ENCODE measurements around the gene GRID1. TPM values are rescaled to one million over a fixed set of nuclear protein-coding genes. Genes with fewer than 3 reads are reported as not detected.
"Not testable (repeated sequence)": the region's sequence is repeated elsewhere in the genome, so short reads cannot be mapped to it uniquely, and the experiment has no call there.

Gene GRID1
- total and polyA plus RNA-seq, 7 experiments from 2014 or later = not detected

- POLR2A ChIA-PET = no interaction called here
- Mint-ChIP-seq H3K27ac (no peak overlapping the region), H3K36me3 (peaks cover 0 to 9% (median 0%) of the 10 kb centered on the region in 5 donors), H3K27me3 (peaks cover 0 to 47% (median 15%) of the 10 kb centered on the region in 5 donors), H3K4me1 (no peaks in the 10 kb centered on the region), H3K9me3 (peaks cover 2 to 16% (median 10%) of the 10 kb centered on the region in 11 donors), H3K4me3 (no peak overlapping the region)
- CTCF ChIA-PET = no interaction called here
- Histone ChIP-seq H3K27me3 (ENCODE audit: control insufficient read depth in 2 of 2, insufficient read depth in 2 of 2, low read length in 2 of 2) (no peaks in the 10 kb centered on the region), H3K9me3 (ENCODE audit: control insufficient read depth in 2 of 3, low read length in 3 of 3) (no peaks in the 10 kb centered on the region), H3K4me3 (ENCODE audit: low read length) (no peak overlapping the region), H3K36me3 (ENCODE audit: control insufficient read depth in 2 of 3, insufficient read depth in 3 of 3, low read length in 3 of 3) (no peaks in the 10 kb centered on the region), H3K4me1 (ENCODE audit: control insufficient read depth in 2 of 2, insufficient read depth in 2 of 2, low read length in 2 of 2) (no peaks in the 10 kb centered on the region), H3K27ac (ENCODE audit: low read depth, low read length) (no peak overlapping the region)
- DNase-seq (no peak), ATAC-seq (no peak)
- intact Hi-C loops (cut with micrococcal nuclease) = no loop called here
These were observed 407.4 kb downstream of the GRID1 start for GRCh38 chr10:85959239-85959638.

GRCh38 chr10:85950921-85951320 lies 415.7 kb downstream of the GRID1 start:
- no peak overlapping the region for H3K4me3 Mint-ChIP-seq
- H3K27me3 ChIP-seq (ENCODE audit: control insufficient read depth in 2 of 2, insufficient read depth in 2 of 2, low read length in 2 of 2) = no peaks in the 10 kb centered on the region
- H3K36me3 ChIP-seq (ENCODE audit: control insufficient read depth in 2 of 3, insufficient read depth in 3 of 3, low read length in 3 of 3) = no peaks in the 10 kb centered on the region
- no peak for DNase-seq
- peaks cover 3 to 20% (median 6%) of the 10 kb centered on the region in 5 donors for H3K27me3 Mint-ChIP-seq
- no peak overlapping the region for H3K27ac Mint-ChIP-seq
- no peak for ATAC-seq
- H3K9me3 ChIP-seq (ENCODE audit: control insufficient read depth in 2 of 3, low read length in 3 of 3) = no peaks in the 10 kb centered on the region
- intact Hi-C loops (cut with micrococcal nuclease) = no loop called here
- H3K9me3 Mint-ChIP-seq = peaks cover 0 to 4% (median 0%) of the 10 kb centered on the region in 11 donors
- CTCF ChIA-PET = no interaction called here
- no peak overlapping the region for H3K4me3 ChIP-seq (ENCODE audit: low read length)
- no peaks in the 10 kb centered on the region for H3K4me1 ChIP-seq (ENCODE audit: control insufficient read depth in 2 of 2, insufficient read depth in 2 of 2, low read length in 2 of 2)
- H3K36me3 Mint-ChIP-seq = no peaks in the 10 kb centered on the region
- no peak overlapping the region for H3K27ac ChIP-seq (ENCODE audit: low read depth, low read length)
- H3K4me1 Mint-ChIP-seq = no peaks in the 10 kb centered on the region
- POLR2A ChIA-PET = no interaction called here

GRCh38 chr10:85946713-85947326 lies 419.8 kb downstream of the GRID1 start:
- no peaks in the 10 kb centered on the region for H3K9me3 Mint-ChIP-seq
- ChIA-PET CTCF (no interaction called here), POLR2A (no interaction called here)
- H3K4me1 Mint-ChIP-seq = no peaks in the 10 kb centered on the region
- H3K27ac ChIP-seq (ENCODE audit: low read depth, low read length) = no peak overlapping the region
- no peaks in the 10 kb centered on the region for H3K27me3 ChIP-seq (ENCODE audit: control insufficient read depth in 2 of 2, insufficient read depth in 2 of 2, low read length in 2 of 2)
- no peaks in the 10 kb centered on the region for H3K4me1 ChIP-seq (ENCODE audit: control insufficient read depth in 2 of 2, insufficient read depth in 2 of 2, low read length in 2 of 2)
- intact Hi-C loops (cut with micrococcal nuclease) = no loop called here
- peak; percentile 36 for ATAC-seq
- no peaks in the 10 kb centered on the region for H3K9me3 ChIP-seq (ENCODE audit: control insufficient read depth in 2 of 3, low read length in 3 of 3)
- peaks cover 7 to 42% (median 17%) of the 10 kb centered on the region in 5 donors for H3K27me3 Mint-ChIP-seq
- H3K4me3 ChIP-seq (ENCODE audit: low read length) = no peak overlapping the region
- no peaks in the 10 kb centered on the region for H3K36me3 ChIP-seq (ENCODE audit: control insufficient read depth in 2 of 3, insufficient read depth in 3 of 3, low read length in 3 of 3)
- H3K4me3 Mint-ChIP-seq = no peak overlapping the region
- no peak overlapping the region for H3K27ac Mint-ChIP-seq
- no peaks in the 10 kb centered on the region for H3K36me3 Mint-ChIP-seq
- DNase-seq = no peak

GRCh38 chr10:85936161-85936560 lies 430.4 kb downstream of the GRID1 start:
- ATAC-seq (no peak), DNase-seq (no peak)
- Histone ChIP-seq H3K4me3 (ENCODE audit: low read length) (no peak overlapping the region), H3K36me3 (ENCODE audit: control insufficient read depth in 2 of 3, insufficient read depth in 3 of 3, low read length in 3 of 3) (no peaks in the 10 kb centered on the region), H3K4me1 (ENCODE audit: control insufficient read depth in 2 of 2, insufficient read depth in 2 of 2, low read length in 2 of 2) (no peaks in the 10 kb centered on the region), H3K27ac (ENCODE audit: low read depth, low read length) (no peak overlapping the region), H3K27me3 (ENCODE audit: control insufficient read depth in 2 of 2, insufficient read depth in 2 of 2, low read length in 2 of 2) (no peaks in the 10 kb centered on the region), H3K9me3 (ENCODE audit: control insufficient read depth in 2 of 3, low read length in 3 of 3) (no peaks in the 10 kb centered on the region)
- ChIA-PET CTCF (no interaction called here), POLR2A (no interaction called here)
- Mint-ChIP-seq H3K4me1 (no peaks in the 10 kb centered on the region), H3K4me3 (no peak overlapping the region), H3K27me3 (peaks cover 0 to 14% (median 8%) of the 10 kb centered on the region in 5 donors), H3K9me3 (peaks cover 0 to 4% (median 0%) of the 10 kb centered on the region in 11 donors), H3K36me3 (no peaks in the 10 kb centered on the region), H3K27ac (no peak overlapping the region)
- intact Hi-C loops (cut with micrococcal nuclease) = no loop called here

DNA sequence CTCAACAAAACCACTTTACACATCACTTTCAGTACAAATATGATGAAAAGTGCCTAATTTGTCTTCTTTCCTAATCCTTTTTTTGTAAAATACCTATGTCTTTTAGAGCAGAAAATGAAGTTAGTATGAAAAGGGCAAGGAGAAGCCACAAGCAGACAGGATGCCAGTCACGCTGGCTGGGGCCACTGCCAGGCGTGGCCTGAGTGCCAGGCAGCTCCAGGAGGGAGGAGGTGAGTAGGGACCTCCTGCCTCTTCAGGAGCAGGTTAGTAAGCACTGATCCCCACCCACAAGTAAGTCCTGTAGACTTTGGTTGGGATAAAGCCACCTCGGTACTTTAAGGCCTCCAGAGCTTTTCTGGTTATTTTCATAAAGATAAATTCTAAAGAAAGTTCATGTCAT lies 432.0 kb downstream of the GRID1 start:
- no peak overlapping the region for H3K27ac Mint-ChIP-seq
- no peak overlapping the region for H3K4me3 Mint-ChIP-seq
- peaks cover 0 to 4% (median 0%) of the 10 kb centered on the region in 11 donors for H3K9me3 Mint-ChIP-seq
- H3K27ac ChIP-seq (ENCODE audit: low read depth, low read length) = no peak overlapping the region
- H3K36me3 Mint-ChIP-seq = no peaks in the 10 kb centered on the region
- H3K27me3 Mint-ChIP-seq = peaks cover 0 to 14% (median 8%) of the 10 kb centered on the region in 5 donors
- H3K4me3 ChIP-seq (ENCODE audit: low read length) = no peak overlapping the region
- POLR2A ChIA-PET = no interaction called here
- no peak for ATAC-seq
- no peak for DNase-seq
- no peaks in the 10 kb centered on the region for H3K4me1 Mint-ChIP-seq
- no peaks in the 10 kb centered on the region for H3K36me3 ChIP-seq (ENCODE audit: control insufficient read depth in 2 of 3, insufficient read depth in 3 of 3, low read length in 3 of 3)
- no peaks in the 10 kb centered on the region for H3K4me1 ChIP-seq (ENCODE audit: control insufficient read depth in 2 of 2, insufficient read depth in 2 of 2, low read length in 2 of 2)
- H3K27me3 ChIP-seq (ENCODE audit: control insufficient read depth in 2 of 2, insufficient read depth in 2 of 2, low read length in 2 of 2) = no peaks in the 10 kb centered on the region
- intact Hi-C loops (cut with micrococcal nuclease) = no loop called here
- CTCF ChIA-PET = no interaction called here
- no peaks in the 10 kb centered on the region for H3K9me3 ChIP-seq (ENCODE audit: control insufficient read depth in 2 of 3, low read length in 3 of 3)

GRCh38 chr10:85929993-85930392 lies 436.6 kb downstream of the GRID1 start:
- H3K27me3 ChIP-seq (ENCODE audit: control insufficient read depth in 2 of 2, insufficient read depth in 2 of 2, low read length in 2 of 2); H3K9me3 Mint-ChIP-seq; H3K36me3 Mint-ChIP-seq; H3K36me3 ChIP-seq (ENCODE audit: control insufficient read depth in 2 of 3, insufficient read depth in 3 of 3, low read length in 3 of 3); CTCF ChIA-PET; H3K27ac Mint-ChIP-seq; H3K27ac ChIP-seq (ENCODE audit: low read depth, low read length); intact Hi-C loops (cut with micrococcal nuclease); H3K9me3 ChIP-seq (ENCODE audit: control insufficient read depth in 2 of 3, low read length in 3 of 3); ATAC-seq; DNase-seq; POLR2A ChIA-PET; H3K4me1 Mint-ChIP-seq; H3K4me3 ChIP-seq (ENCODE audit: low read length); H3K4me3 Mint-ChIP-seq; H3K4me1 ChIP-seq (ENCODE audit: control insufficient read depth in 2 of 2, insufficient read depth in 2 of 2, low read length in 2 of 2): not testable (repeated sequence)
- peaks cover 0 to 14% (median 6%) of the 10 kb centered on the region in 5 donors for H3K27me3 Mint-ChIP-seq

GRCh38 chr10:85927952-85928665 lies 438.5 kb downstream of the GRID1 start:
- no peaks in the 10 kb centered on the region for H3K9me3 ChIP-seq (ENCODE audit: control insufficient read depth in 2 of 3, low read length in 3 of 3)
- Mint-ChIP-seq H3K9me3 (peaks cover 0 to 2% (median 0%) of the 10 kb centered on the region in 11 donors), H3K4me1 (no peaks in the 10 kb centered on the region), H3K27me3 (peaks cover 0 to 14% (median 7%) of the 10 kb centered on the region in 5 donors), H3K36me3 (no peaks in the 10 kb centered on the region), H3K4me3 (no peak overlapping the region), H3K27ac (no peak overlapping the region)
- H3K27me3 ChIP-seq (ENCODE audit: control insufficient read depth in 2 of 2, insufficient read depth in 2 of 2, low read length in 2 of 2) = no peaks in the 10 kb centered on the region
- ATAC-seq (no peak), DNase-seq (no peak)
- H3K4me1 ChIP-seq (ENCODE audit: control insufficient read depth in 2 of 2, insufficient read depth in 2 of 2, low read length in 2 of 2) = no peaks in the 10 kb centered on the region
- H3K36me3 ChIP-seq (ENCODE audit: control insufficient read depth in 2 of 3, insufficient read depth in 3 of 3, low read length in 3 of 3) = no peaks in the 10 kb centered on the region
- H3K27ac ChIP-seq (ENCODE audit: low read depth, low read length) = no peak overlapping the region
- ChIA-PET POLR2A (no interaction called here), CTCF (no interaction called here)
- intact Hi-C loops (cut with micrococcal nuclease) = no loop called here
- no peak overlapping the region for H3K4me3 ChIP-seq (ENCODE audit: low read length)
